ENCODE data around the gene C10orf90. TPM values are rescaled to one million over a fixed set of nuclear protein-coding genes. Genes with fewer than 3 reads are reported as not detected.

The C10orf90 gene
- total and polyA plus RNA-seq, 2 of the 8 experiments (the other 6 are each of a cell fraction or from before 2014, with no cell fraction given): 0.21 TPM; not detected in 1

DNA sequence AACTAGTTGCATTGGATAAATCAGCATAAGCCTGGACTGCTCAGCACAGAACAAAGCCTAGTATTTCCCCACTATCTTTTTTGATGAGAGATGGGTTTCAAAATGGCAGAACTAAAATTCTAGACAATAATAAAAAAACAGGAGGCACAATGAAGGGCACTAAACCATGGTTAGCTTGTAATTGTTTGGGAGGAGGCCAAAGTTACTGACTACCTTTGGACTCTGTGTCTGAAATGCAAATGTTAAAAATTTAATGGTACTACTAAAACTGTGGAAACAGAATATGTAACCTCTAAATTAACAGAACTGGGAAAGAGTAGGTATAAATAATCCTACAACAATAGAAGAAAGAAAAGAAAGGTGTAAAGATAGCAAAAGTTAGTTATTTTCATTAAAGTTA, 295.2 kb downstream of the C10orf90 start:
- Histone ChIP-seq H4K91ac (replicated peaks; ENCODE audit: insufficient read length, low read length) (no peak overlapping the region), H3K23ac (ENCODE audit: insufficient read length) (no peak overlapping the region), H3K9me3 (ENCODE audit: insufficient read depth in 2 of 2, low read depth in 1 of 2, low read length in 1 of 2) (peaks cover 0 to 19% of the 10 kb centered on the region in 2 experiments; a peak in 2 of 4 replicates), H2BK120ac (replicated peaks; ENCODE audit: low read depth, low read length) (no peak overlapping the region), H3K56ac (replicated peaks; ENCODE audit: insufficient read length, low read depth, low read length) (no peak overlapping the region), H4K20me1 (replicated peaks in 1 of 2; ENCODE audit: control insufficient read depth in 1 of 2, insufficient read depth in 2 of 2, low read length in 2 of 2) (no peaks in the 10 kb centered on the region), H4K8ac (ENCODE audit: extremely low read depth, insufficient read depth, low read length) (no peak overlapping the region), H3K23me2 (ENCODE audit: low read depth, low read length) (no peaks in the 10 kb centered on the region), H3K4ac (replicated peaks; ENCODE audit: insufficient read length, low read depth, low read length) (no peak overlapping the region), H3K18ac (ENCODE audit: extremely low read depth, low read length) (no peak overlapping the region), H2BK5ac (ENCODE audit: low read depth, low read length) (no peak overlapping the region), H4K5ac (ENCODE audit: insufficient read length, low read depth, low read length) (no peak overlapping the region), H3K79me2 (ENCODE audit: control insufficient read depth in 1 of 2, insufficient read depth in 2 of 2, low read length in 2 of 2) (no peaks in the 10 kb centered on the region), H3K79me1 (ENCODE audit: low read depth, low read length) (no peaks in the 10 kb centered on the region), H3K27ac (ENCODE audit: low read depth, low read length) (no peak overlapping the region), H3K9ac (replicated peaks in 1 of 4; ENCODE audit: extremely low read depth in 1 of 4, low read depth in 3 of 4, low read length in 3 of 4) (no peak overlapping the region), H2BK12ac (ENCODE audit: low read depth, low read length) (no peak overlapping the region), H2AFZ (ENCODE audit: low read length) (no peak overlapping the region), H3K14ac (ENCODE audit: insufficient read length) (no peak overlapping the region), H2BK15ac (ENCODE audit: low read length) (no peak overlapping the region), H3K36me3 (ENCODE audit: control insufficient read depth in 2 of 4, insufficient read depth in 4 of 4, low read length in 3 of 4) (no peaks in the 10 kb centered on the region), H3K4me1 (replicated peaks in 1 of 4; ENCODE audit: control insufficient read depth in 3 of 4, insufficient read depth in 4 of 4, low read length in 3 of 4) (no peaks in the 10 kb centered on the region), H3K4me3 (ENCODE audit: extremely low read depth in 1 of 4, insufficient read depth in 2 of 4, low read depth in 3 of 4, low read length in 4 of 4) (no peak overlapping the region), H3K27me3 (replicated peaks in 1 of 4; ENCODE audit: control insufficient read depth in 3 of 4, extremely low read depth in 1 of 4, insufficient read depth in 3 of 4, low read length in 3 of 4) (no peaks in the 10 kb centered on the region), H3K4me2 (ENCODE audit: insufficient read depth in 1 of 2, low read depth in 2 of 2, low read length in 2 of 2) (no peak overlapping the region), H2AK5ac (ENCODE audit: low read depth, low read length) (no peak overlapping the region), H2BK20ac (ENCODE audit: low read length) (no peak overlapping the region)
- FAIRE-seq (no peak), DNase-seq (ENCODE audit: low read depth in 1 of 2, low spot score in 2 of 2) (no peak)
- CTCF ChIA-PET (ENCODE audit: partially characterized antibody): interaction anchor here (0.6 kb wide), 1 partner anchor 246 kb away, joined by 3 read pairs; no protein-coding TSS in a partner anchor
- TF ChIP-seq NANOG (IDR thresholded peaks at IDR 0.05; ENCODE audit: insufficient read depth, low read depth, low read length, poor library complexity, severe bottlenecking) (no peak), POLR2A (IDR thresholded peaks at IDR 0.05; ENCODE audit: control extremely low read depth in 1 of 2, low read depth in 2 of 2, low read length in 2 of 2) (no peak), CBX5 (IDR thresholded peaks at IDR 0.05; ENCODE audit: low read depth, low read length) (no peak), EP300 (IDR thresholded peaks at IDR 0.05; ENCODE audit: borderline replicate concordance in 1 of 2, low read depth in 2 of 2, low read length in 2 of 2) (no peak), KDM4A (IDR thresholded peaks at IDR 0.05; ENCODE audit: low read depth, low read length, severe bottlenecking) (no peak)
- TF ChIP-seq, protein P1, sequence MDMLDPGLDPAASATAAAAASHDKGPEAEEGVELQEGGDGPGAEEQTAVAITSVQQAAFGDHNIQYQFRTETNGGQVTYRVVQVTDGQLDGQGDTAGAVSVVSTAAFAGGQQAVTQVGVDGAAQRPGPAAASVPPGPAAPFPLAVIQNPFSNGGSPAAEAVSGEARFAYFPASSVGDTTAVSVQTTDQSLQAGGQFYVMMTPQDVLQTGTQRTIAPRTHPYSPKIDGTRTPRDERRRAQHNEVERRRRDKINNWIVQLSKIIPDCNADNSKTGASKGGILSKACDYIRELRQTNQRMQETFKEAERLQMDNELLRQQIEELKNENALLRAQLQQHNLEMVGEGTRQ (IDR thresholded peaks at IDR 0.05; ENCODE audit: low read length): no peak
- TF ChIP-seq, protein P2, sequence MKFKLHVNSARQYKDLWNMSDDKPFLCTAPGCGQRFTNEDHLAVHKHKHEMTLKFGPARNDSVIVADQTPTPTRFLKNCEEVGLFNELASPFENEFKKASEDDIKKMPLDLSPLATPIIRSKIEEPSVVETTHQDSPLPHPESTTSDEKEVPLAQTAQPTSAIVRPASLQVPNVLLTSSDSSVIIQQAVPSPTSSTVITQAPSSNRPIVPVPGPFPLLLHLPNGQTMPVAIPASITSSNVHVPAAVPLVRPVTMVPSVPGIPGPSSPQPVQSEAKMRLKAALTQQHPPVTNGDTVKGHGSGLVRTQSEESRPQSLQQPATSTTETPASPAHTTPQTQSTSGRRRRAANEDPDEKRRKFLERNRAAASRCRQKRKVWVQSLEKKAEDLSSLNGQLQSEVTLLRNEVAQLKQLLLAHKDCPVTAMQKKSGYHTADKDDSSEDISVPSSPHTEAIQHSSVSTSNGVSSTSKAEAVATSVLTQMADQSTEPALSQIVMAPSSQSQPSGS (IDR thresholded peaks at IDR 0.05; ENCODE audit: low read length): no peak
- POLR2A ChIA-PET (ENCODE audit: partially characterized antibody): no interaction called here

All from H1 (cell line).